ENCODE data around the gene FAM25A.

DNA sequence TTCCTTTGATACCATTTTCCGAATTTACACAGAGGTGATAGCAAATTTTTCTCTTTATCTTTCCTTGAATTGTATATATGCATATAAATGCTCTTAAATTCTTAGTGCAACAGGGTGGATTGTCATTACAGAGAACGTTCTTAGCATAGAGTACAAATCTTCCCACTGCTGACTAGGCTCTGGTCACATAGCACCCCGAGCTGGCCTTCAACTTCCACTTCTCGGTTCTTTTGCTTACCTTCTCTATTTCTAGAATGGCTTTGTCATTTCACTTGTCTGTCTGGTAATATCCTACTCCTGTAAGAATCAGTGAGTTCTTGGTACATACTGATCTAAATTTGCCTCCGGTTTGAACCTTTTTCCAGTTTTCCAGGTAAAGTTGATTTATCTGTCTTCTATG lies 38.4 kb upstream of the FAM25A start:
- TF ChIP-seq MAX (IDR thresholded peaks at IDR 0.05) (no peak), SMC3 (IDR thresholded peaks at IDR 0.05) (no peak), CTCF (IDR thresholded peaks at IDR 0.05) (no peak), POLR2A (IDR thresholded peaks at IDR 0.05; ENCODE audit: low read length) (no peak)

All from A549 (cell line).